Measurements from ENCODE around the gene HSD17B13.

GRCh38 chr4:87316961-87317360 is 5.7 kb downstream of the HSD17B13 start:
- TF ChIP-seq EZH2phosphoT487 (IDR thresholded peaks at IDR 0.05; ENCODE audit: unreplicated experiment), result no peak
- TF ChIP-seq, protein P1, sequence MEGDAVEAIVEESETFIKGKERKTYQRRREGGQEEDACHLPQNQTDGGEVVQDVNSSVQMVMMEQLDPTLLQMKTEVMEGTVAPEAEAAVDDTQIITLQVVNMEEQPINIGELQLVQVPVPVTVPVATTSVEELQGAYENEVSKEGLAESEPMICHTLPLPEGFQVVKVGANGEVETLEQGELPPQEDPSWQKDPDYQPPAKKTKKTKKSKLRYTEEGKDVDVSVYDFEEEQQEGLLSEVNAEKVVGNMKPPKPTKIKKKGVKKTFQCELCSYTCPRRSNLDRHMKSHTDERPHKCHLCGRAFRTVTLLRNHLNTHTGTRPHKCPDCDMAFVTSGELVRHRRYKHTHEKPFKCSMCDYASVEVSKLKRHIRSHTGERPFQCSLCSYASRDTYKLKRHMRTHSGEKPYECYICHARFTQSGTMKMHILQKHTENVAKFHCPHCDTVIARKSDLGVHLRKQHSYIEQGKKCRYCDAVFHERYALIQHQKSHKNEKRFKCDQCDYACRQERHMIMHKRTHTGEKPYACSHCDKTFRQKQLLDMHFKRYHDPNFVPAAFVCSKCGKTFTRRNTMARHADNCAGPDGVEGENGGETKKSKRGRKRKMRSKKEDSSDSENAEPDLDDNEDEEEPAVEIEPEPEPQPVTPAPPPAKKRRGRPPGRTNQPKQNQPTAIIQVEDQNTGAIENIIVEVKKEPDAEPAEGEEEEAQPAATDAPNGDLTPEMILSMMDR (conservative IDR thresholded peaks at IDR 0.05; ENCODE audit: low read depth in 2 of 2), result no peak
- TF ChIP-seq POLR2AphosphoS5 (IDR thresholded peaks at IDR 0.05; ENCODE audit: low read depth), result no peak
- TF ChIP-seq REST (IDR thresholded peaks at IDR 0.05; ENCODE audit: unreplicated experiment), result no peak
- TF ChIP-seq JUNB (IDR thresholded peaks at IDR 0.05; ENCODE audit: unreplicated experiment), result no peak
